ENCODE measurements around the gene C19orf73. TPM values are rescaled to one million over a fixed set of nuclear protein-coding genes. Genes with fewer than 3 reads are reported as not detected.

Gene C19orf73
- total RNA-seq, 1 experiment from 2014 or later: 0.15 TPM

DNA sequence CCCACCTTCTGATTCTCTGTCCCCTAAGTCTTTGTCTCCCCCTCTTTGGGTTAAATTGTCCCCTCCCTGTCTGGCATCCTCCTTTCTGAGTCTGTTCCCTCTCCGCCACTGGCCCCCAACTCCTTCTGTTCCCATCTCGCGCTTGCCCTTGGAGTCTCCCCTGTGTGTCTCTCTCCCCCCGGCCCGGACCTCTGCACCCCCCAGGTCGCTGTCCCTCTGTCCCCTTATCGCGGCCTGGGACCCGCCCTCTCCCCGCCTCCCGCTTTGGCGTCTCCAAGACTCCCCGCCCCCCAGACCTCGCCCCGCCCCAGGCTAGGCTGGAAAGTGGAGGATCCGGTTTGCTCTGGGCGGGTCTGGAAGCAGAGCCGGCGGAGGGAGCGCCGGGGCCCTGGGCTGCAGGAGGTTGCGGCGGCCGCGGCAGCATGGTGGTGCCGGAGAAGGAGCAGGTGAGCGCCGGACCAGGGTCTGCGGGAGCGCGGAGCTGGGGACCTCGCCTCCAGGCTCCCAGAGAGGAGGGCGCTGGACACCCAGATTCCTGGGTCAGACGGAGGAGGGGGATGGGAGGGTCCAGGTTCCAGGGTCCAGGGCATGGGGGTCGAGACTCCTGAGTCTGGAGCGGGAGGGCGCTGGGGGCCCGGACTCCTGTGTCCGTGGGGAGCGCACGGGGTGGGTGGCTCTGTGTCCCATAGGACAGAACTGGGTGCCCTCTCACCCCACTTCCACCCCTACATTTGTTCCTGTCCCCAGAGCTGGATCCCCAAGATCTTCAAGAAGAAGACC lies 38.7 kb upstream of the C19orf73 start, which contains the start of gene TRPM4:
TSS of gene TRPM4 (plus strand) at position 348 of the 780 bp plus-strand sequence. CDS start at position 423, 75 bp downstream.
- no peak for TF ChIP-seq EZH2 (IDR thresholded peaks at IDR 0.05; ENCODE audit: low read length, unreplicated experiment)
- TF ChIP-seq EZH2phosphoT487 (IDR thresholded peaks at IDR 0.05; ENCODE audit: borderline replicate concordance, low read length): no peak
- TF ChIP-seq, protein P1, sequence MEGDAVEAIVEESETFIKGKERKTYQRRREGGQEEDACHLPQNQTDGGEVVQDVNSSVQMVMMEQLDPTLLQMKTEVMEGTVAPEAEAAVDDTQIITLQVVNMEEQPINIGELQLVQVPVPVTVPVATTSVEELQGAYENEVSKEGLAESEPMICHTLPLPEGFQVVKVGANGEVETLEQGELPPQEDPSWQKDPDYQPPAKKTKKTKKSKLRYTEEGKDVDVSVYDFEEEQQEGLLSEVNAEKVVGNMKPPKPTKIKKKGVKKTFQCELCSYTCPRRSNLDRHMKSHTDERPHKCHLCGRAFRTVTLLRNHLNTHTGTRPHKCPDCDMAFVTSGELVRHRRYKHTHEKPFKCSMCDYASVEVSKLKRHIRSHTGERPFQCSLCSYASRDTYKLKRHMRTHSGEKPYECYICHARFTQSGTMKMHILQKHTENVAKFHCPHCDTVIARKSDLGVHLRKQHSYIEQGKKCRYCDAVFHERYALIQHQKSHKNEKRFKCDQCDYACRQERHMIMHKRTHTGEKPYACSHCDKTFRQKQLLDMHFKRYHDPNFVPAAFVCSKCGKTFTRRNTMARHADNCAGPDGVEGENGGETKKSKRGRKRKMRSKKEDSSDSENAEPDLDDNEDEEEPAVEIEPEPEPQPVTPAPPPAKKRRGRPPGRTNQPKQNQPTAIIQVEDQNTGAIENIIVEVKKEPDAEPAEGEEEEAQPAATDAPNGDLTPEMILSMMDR (conservative IDR thresholded peaks at IDR 0.05; ENCODE audit: low read depth, low read length): no peak
- Histone ChIP-seq H3K27me3 (ENCODE audit: low read length) (no peaks in the 10 kb centered on the region), H3K4me3 (ENCODE audit: low read length) (peak within 1 kb of the TSS; percentile 95), H3K4me1 (ENCODE audit: insufficient read depth, low read length) (peaks cover 11% of the 10 kb centered on the region), H4K20me1 (ENCODE audit: low read length) (no peaks in the 10 kb centered on the region), H3K36me3 (ENCODE audit: low read depth, low read length) (no peaks in the 10 kb centered on the region), H3K9ac (ENCODE audit: low read length) (peak within 1 kb of the TSS; percentile 90), H3K27ac (ENCODE audit: low read length) (peak within 1 kb of the TSS; percentile 42), H3K9me3 (ENCODE audit: low read length) (no peaks in the 10 kb centered on the region), H3K79me2 (ENCODE audit: low read length) (peaks cover 12% of the 10 kb centered on the region), H2AFZ (ENCODE audit: low read length) (peak within 1 kb of the TSS; percentile 80), H3K4me2 (ENCODE audit: low read length) (peak within 1 kb of the TSS; percentile 97), H3K9me2 (replicated peaks; ENCODE audit: low read length) (no peaks in the 10 kb centered on the region), H3F3A (ENCODE audit: low read length, unreplicated experiment) (no peaks in the 10 kb centered on the region)
- CTCF ChIA-PET: no interaction called here
- intact Hi-C loops (cut with micrococcal nuclease): no loop called here
- DNase-seq (peak; percentile 96), ATAC-seq (peak; percentile 97)
- POLR2A ChIA-PET (ENCODE audit: unreplicated experiment): interaction anchor here (0.7 kb wide), 1 partner anchor 166 kb away, joined by 3 read pairs; no protein-coding TSS in a partner anchor
- BruUV-seq (replicated peaks): no TSS peak

DNA sequence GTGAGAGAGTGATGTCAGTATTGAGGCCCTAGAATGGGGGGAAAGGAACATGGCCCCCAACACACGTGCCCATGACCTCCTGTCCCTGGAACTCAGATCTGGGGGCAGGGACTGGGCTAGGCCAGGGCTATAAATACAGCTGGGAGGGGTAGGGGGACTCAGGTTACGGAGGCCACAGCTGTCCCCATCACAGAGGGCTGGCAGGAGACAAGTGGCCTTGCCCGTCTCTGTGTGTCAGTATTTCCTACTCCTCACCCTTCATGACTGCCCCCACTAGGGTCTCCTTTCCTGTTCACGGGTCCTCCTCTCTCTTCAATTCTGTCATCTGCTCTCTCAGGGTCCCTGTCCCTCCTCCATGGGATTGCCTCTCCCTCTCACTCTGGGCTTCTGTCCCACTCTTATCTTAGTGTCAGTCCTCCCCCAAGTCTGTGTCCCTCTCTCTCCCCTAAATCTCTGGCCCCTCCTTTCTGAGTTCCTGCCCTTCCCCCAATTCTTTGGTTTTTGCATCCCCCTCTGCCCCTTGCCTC lies 36.9 kb upstream of the C19orf73 start:
- Histone ChIP-seq H3K4me3 (ENCODE audit: low read length) (no peak overlapping the region), H3K4me2 (ENCODE audit: low read length) (no peak overlapping the region), H3K27ac (ENCODE audit: low read length) (no peak overlapping the region), H3K27me3 (ENCODE audit: low read length) (no peaks in the 10 kb centered on the region), H3K9ac (ENCODE audit: low read length) (no peak overlapping the region), H3F3A (ENCODE audit: low read length, unreplicated experiment) (no peaks in the 10 kb centered on the region), H2AFZ (ENCODE audit: low read length) (no peak overlapping the region), H3K36me3 (ENCODE audit: low read depth, low read length) (no peaks in the 10 kb centered on the region), H3K9me3 (ENCODE audit: low read length) (no peaks in the 10 kb centered on the region), H3K9me2 (replicated peaks; ENCODE audit: low read length) (no peaks in the 10 kb centered on the region), H3K4me1 (ENCODE audit: insufficient read depth, low read length) (peaks cover 17% of the 10 kb centered on the region), H4K20me1 (ENCODE audit: low read length) (no peaks in the 10 kb centered on the region), H3K79me2 (ENCODE audit: low read length) (peaks cover 12% of the 10 kb centered on the region)
- ChIA-PET CTCF (interaction anchor here (0.7 kb wide), 1 partner anchor 163 kb away, joined by 4 read pairs; the partner anchor contains the start of genes GYS1 and RUVBL2), POLR2A (ENCODE audit: unreplicated experiment) (no interaction called here)
- TF ChIP-seq EZH2phosphoT487 (IDR thresholded peaks at IDR 0.05; ENCODE audit: borderline replicate concordance, low read length) (no peak), EZH2 (IDR thresholded peaks at IDR 0.05; ENCODE audit: low read length, unreplicated experiment) (no peak)
- TF ChIP-seq, protein P1 (conservative IDR thresholded peaks at IDR 0.05; ENCODE audit: low read depth, low read length): no peak
- DNase-seq (no peak), ATAC-seq (no peak)
- BruUV-seq (replicated peaks): no TSS peak
- intact Hi-C loops (cut with micrococcal nuclease): no loop called here

Measured in PC-3 (cell line).